Activated CD4-positive, alpha-beta T cell treated with anti-CD3 and anti-CD28 coated beads, Interleukin-2, amount 50 U/mL, for 4 hours (primary cell): ENCODE results near the gene CC2D1A.
"Not testable (repeated sequence)": the region's sequence is repeated elsewhere in the genome, so short reads cannot be mapped to it uniquely, and the experiment has no call there.

Source experiments
- DNase-seq, 2 experiments: peaks; one replicate each; pipeline ENCODE4 v3.0.0-alpha.2; 2020

Gene CC2D1A

DNA sequence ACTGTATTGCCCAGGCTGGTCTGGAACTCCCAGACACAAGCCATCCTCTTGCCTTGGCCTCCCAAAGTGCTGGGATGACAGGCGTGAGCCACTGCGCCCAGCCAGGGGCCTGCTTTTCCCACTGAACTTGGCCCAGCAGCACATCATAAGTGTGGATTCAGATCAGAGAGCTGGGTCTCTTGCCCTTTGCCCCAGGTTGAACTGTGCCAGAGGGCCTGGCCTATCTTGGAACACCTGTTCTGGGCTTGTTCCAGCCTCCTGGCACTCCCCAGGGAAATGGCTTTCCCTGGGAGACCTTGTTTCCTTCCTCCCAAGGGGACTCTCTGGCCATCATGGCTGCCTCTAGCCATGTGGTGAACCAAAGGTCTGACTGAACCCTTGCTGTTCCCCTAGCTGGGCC is 3.4 kb downstream of the CC2D1A start:
- no peak for DNase-seq

- DNase-seq, result no peak
Observed at GRCh38 chr19:13913352-13913751, 7.4 kb downstream of the CC2D1A start.

- DNase-seq, result no peak
Observed at GRCh38 chr19:13914777-13915176, 8.8 kb downstream of the CC2D1A start.

GRCh38 chr19:13917888-13918406 is 11.9 kb downstream of the CC2D1A start:
- no peak for DNase-seq

- DNase-seq, result no peak
Observed at GRCh38 chr19:13918726-13919411, 12.9 kb downstream of the CC2D1A start.

DNA sequence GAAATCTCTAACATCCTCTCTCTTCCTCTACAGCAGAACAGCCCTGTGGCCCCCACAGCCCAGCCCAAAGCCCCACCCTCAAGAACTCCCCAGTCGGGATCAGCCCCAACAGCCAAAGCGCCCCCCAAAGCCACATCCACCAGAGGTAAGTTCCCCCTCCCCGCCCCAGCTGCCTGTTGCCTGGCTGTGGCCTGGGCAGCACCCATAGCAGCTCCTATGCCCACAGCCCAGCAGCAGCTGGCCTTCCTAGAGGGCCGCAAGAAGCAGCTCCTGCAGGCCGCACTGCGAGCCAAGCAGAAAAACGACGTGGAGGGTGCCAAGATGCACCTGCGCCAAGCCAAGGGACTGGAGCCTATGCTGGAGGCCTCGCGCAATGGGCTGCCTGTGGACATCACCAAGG is 14.5 kb downstream of the CC2D1A start:
- no peak for DNase-seq

DNA sequence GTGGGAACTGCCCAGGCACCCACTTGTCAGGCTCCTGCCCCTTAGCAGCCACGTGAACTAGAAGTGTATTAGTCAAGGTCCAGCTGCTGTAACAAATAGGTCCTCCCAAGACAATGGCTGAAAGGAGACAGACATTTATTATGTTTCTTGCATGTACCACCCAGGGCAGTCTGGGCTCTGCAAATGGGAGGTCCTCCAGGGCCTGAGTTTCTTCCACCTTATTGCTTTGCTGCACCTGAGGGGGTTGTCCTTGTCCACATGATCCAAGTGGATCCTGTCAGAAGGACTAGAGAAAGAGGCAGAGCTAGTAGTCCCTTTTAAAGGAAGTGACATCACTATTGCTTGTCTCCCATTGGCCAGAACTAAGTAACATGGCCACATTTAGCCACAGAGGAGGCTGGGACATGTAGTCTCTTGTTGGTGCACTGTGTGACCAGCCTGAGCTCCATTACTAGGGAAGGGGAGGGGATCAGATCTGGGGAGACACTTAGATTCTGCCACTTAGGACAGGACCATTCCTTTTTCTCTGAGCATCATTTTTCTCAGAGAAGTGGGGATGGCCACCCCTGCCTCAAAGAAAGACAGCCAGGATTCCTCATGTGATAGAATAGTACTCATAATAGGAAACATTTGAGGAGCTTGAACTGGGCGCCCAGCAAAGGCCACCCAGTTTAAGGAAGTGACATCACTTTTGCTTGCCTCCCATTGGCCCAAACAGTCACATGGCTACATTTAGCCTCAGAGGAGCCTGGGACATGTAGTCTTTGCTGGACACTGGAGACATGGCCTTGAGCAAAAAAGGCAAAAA is 15.1 kb downstream of the CC2D1A start:
- DNase-seq, result no peak

GRCh38 chr19:13922118-13922517 is 16.1 kb downstream of the CC2D1A start:
- DNase-seq, result not testable (repeated sequence)

GRCh38 chr19:13923194-13923987 is 17.4 kb downstream of the CC2D1A start:
- no peak for DNase-seq

DNA sequence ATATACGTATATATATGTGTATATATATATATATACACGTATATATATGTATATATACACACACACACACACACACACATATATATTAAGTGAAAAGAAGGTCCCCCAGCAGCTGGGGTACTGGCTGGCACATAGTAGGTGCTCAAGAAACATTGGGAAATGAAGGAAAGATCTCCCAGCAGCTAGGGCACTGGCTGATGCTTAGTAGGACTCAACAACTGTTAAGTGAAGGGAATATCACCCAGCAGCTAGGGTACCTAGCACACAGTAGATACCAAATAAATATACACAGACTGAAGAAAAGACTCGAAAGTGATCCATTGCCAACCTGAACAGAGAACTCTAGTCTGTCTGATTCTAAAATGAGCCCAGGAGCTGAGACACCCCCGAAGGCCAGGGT is 20.0 kb downstream of the CC2D1A start:
- no peak for DNase-seq

- DNase-seq, result no peak
Observed at GRCh38 chr19:13926715-13927114, 20.7 kb downstream of the CC2D1A start.

DNA sequence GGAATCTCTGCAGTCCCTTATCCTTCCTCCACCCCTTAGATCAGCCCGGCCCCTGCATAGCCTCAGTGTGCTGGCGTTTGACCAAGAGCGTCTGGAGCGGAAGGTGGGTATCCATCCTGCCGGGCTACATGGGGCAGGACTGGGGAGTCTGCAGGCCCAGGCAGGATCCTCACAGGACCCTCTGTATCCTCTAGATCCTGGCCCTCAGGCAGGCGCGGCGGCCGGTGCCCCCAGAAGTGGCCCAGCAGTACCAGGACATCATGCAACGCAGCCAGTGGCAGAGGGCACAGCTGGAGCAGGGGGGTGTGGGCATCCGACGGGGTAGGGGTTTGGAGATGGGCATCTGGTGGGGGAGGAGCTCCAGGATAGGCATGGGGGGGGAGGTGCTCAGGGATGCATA is 23.3 kb downstream of the CC2D1A start:
- no peak for DNase-seq

GRCh38 chr19:13929956-13930355 is 24.0 kb downstream of the CC2D1A start:
- DNase-seq, result no peak

GRCh38 chr19:13930402-13930801 is 24.4 kb downstream of the CC2D1A start:
- no peak for DNase-seq

- no peak for DNase-seq
Observed at GRCh38 chr19:13931391-13932148, 25.6 kb downstream of the CC2D1A start.

DNA sequence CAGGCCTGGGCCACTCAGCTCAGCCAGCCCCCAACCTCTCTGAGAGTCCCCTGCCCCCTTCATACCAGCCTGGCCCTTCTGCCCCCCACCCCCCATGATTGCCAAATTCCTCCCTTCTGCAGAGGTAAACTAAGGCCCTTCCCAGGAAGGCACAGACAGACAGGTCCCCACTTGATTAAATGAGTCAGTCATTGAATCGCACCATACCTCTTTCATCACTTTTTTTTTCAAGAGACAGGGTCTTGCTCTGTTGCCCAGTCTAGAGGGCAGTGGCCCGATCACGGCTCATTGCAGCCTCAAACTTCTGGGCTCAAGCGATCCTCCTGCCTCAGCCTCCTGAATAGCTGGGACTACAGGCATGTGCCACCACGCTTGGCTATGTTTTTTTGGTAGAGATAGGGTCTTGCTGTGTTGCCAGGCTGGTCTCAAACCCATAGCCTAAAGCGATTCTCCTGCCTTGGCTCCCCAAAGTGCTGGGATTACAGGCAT is 26.2 kb downstream of the CC2D1A start:
- no peak for DNase-seq

DNA sequence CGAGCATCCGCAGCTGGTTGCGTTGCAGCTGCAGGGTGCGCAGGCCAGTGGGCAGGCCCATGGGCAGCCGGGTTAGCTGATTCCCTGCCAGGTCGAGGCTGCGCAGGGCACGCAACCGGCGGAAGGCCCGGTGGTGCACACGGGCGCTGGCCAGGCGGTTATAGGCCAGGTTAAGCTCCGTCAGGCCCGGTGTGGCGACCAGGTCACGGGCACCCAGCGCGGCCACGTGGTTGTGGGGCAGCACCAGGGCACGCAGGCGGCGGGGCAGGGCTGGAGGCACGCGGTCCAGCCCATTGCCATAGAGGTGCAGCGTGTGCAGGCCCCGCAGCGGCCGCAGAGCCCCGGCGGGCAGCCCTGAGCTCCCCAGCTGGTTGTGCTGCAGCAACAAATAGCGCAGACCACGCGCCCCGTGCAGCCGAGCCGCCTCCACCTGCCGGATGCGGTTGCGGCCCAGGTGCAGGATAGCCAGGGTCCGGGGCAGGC is 27.0 kb downstream of the CC2D1A start:
- DNase-seq, result no peak

- DNase-seq, result no peak
Observed at GRCh38 chr19:13934785-13935109, 28.7 kb downstream of the CC2D1A start.

- no peak for DNase-seq
Observed at GRCh38 chr19:13935765-13936510, 29.9 kb downstream of the CC2D1A start.

- DNase-seq, result no peak
Observed at GRCh38 chr19:13937479-13938300, 31.7 kb downstream of the CC2D1A start.
